HG03469 (cell line): ENCODE data around the gene PSME4.
"Not testable (repeated sequence)": the region's sequence is repeated elsewhere in the genome, so short reads cannot be mapped to it uniquely, and the experiment has no call there.

Experiments
- ATAC-seq: cut with Tn5 transposase; IDR thresholded peaks from one replicate; pipeline ENCODE4 v1.9.1; 2021; ENCODE audit warnings: mild to moderate bottlenecking, moderate library complexity, moderate number of reproducible peaks; ENCODE audit not compliant: unreplicated experiment

PSME4 gene

DNA sequence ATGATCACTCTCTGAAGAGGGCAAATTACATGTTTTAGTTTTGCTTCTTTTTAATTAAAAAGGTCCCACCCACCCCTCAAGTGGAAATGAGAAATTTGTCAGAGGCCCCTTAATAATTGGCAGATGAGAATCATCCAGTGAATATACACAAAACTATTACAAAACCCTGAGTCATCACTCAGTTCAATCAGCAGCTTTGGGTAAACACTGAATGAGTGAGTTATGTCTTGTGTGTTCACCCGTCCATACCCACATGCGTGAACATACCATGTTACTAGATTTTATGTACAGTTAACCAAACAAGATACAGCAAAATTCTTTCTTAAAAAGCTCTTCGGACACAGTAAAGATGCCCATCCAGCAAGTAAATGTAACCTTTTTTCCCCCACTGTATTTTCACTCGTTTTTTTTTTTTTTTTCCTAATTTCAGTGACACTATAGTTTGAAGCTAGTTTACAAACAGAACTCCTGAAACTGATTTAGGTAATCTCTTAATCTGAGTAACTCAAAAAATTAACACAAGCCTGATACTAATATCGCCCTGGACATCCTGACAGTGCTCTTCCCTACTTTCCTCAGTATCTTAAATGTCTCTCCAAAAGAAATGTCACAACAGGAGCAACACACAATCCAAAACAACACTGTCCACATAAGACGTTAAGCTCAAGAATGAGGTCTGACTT lies 1.4 kb downstream of the PSME4 start:
- peak; percentile 30 for ATAC-seq

DNA sequence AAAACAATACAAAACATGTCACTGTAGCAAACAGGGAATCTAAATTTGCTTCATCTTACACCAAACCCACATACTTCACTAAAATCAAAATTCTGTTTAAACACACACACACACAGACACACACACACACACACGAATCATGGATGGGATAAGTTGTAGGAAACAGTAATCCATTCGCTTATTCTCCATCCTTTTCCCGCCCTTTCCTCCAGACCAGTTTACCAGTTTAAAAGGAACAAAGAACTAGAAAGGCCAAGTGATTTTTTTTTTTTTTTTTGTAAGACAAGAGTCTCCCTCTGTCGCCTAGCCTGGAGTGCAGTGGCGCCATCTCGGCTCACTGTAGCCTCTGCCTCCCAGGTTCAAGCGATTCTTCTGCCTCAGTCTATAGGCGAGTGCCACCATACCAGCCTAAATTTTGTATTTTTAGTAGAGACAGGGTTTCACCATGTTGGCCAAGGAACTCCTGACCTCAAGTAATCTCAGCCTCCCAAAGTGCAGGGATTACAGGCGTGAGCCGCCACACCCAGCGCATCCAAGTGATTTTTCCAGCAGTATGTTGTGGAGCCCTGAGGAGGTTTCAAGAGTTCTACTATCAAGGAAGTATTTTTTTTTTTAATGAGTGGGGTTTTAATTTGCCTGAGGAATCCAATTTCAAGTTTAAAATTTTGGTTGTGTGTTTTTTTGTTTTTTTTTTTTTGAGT lies 5.7 kb downstream of the PSME4 start:
- ATAC-seq: no peak

DNA sequence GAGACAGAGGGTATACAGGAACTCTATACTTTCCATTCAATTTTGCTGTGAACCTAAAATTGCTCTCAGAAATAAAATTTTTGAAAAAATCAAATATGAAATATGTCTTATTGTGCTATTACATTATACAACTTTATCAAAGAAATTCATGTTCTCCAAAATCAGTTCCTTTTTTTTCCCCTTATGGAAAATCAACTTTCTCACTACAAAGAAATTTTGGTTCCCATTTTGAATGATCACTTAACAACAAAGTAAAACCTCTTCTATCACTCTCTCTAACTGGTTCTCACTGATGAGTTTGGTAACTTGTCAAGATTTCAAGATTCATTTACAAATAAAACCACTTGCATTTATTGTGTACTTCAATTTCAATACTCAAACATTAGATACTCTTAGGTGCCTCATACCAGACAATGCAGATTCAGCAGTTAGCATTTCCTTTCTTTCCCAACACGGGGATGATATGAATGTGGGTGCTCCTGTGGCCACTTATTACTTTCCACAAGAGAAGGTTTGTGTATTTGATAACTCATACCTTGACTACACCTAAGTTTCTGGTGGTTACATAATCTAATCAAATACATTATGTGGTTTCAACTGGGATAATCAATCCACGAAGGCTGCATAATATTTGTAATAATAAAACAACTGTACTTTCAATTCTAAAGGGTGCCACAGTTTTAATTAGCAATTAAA lies 6.4 kb downstream of the PSME4 start:
- no peak for ATAC-seq

DNA sequence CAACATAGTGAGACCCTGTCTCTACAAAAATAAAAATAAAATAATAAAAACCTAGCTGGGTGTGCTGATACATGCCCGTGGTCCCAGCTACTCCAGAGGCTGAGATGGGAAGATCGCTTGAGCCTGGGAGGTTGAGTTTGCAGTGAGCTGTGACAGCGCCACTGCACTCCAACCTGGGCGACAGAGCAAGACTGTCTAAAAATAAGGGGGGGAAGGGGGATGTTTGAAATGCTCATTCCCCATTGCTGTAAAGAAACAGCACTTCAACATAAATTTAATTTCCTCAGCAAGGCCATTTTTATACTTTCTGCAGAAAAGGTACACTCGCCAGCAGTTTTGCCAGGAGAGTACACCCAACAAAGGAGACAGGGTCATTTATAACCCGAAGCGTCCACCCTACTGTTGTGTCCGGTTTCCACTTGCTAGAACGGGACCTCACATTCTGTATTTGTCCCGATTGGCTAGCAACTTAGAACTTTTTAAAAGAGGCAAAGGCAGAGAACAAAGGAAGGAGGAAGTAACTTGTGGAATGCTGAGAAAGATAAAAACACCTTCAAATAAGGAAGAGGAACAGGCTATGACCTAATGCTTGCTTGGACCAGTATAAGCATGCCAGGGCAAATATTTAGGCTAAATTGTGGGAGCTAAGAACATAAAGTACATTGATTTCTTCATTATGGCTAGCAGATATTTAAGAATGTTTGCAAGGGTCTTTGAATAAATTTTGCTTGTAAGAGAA lies 9.1 kb downstream of the PSME4 start:
- not testable (repeated sequence) for ATAC-seq

DNA sequence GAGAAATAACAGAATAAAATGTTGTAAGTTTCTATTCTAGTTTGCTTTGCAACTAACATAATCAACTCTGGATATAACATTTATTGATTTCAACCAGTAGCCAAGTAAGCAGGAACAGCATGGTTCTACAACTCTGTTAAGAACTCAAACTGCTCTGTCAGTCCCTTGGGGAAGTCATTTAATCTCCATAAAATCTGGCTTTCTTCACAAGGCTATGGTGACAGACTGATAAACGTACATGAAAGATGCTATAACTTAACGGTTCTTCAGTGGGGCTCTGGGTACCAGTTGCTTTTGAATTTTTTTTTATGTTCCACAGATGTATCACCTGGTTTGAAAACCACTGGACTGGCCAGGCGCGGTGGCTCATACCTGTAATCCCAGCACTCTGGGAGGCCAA lies 10.3 kb downstream of the PSME4 start:
- ATAC-seq: no peak

DNA sequence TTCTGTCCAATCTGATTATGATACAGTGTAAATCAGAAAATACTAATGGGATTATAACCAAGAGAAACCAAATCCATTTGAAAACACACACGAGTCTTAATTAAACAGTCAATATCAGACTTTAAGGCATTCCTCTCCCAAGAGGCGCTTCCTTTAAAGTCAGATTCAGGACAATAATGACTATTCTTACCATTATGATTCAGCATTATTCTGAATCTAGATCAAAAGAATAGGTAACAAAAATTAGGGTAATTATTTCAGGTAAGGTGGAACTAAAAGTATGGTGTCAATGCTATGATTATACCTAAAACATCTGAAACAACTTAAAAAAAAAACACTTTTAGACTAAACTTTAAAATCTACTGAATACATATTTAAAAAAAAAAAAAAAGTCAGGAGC lies 12.3 kb downstream of the PSME4 start:
- ATAC-seq: no peak

DNA sequence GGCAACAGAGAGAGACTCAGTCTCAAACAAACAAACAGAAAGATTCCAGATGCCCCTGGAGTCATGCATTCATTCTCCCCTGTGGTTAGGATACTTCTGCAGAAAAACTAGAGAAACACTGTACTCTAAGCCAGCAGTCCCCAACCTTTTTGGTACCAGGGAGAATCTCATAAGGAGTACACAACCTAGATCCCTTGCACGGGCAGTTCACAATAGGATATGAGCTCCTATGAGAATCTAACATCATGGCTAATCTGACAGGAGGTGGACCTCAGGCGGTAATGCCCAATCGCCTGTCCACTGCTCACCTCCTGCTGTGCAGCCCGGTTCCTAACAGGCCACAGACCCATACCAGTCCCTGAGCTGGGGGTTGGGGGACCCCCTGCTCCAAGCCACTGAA lies 18.3 kb downstream of the PSME4 start:
- no peak for ATAC-seq

DNA sequence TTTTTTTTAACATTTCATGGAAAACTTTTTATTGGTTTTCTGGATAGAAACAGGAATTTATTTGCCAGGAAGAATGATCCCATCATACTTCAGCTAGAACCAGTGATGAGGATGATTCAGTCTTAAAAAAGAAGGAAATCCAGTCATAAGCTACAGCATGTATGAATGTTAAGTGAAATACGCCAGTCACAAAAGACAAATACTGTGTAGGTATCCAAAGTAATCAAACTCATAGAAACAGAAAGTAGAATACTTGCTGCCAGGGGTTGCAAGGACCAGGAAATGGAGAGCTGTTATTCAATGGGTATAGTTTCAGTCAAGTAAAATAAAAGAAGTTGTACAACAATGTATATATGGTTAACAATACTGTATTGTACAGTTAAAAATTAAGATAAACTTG lies 21.3 kb downstream of the PSME4 start:
- ATAC-seq: no peak

DNA sequence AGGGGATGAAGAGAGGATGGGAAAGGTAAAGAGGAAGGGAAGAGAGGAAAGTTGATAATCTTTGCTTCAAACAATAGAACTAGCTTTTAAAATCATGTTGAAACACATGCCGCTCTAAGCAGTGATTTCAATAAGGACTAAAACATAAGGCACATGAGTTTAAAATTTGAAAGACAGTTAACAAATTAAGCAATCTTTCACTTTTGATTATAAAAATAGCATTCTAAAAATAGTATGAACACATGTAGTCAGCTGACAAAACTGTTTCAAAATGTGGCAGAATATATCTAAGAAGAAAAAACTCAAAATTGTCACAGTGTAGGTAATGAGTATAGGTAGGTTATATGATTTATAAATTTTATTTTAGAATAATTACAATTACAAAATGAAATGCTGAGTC lies 25.3 kb downstream of the PSME4 start:
- no peak for ATAC-seq

DNA sequence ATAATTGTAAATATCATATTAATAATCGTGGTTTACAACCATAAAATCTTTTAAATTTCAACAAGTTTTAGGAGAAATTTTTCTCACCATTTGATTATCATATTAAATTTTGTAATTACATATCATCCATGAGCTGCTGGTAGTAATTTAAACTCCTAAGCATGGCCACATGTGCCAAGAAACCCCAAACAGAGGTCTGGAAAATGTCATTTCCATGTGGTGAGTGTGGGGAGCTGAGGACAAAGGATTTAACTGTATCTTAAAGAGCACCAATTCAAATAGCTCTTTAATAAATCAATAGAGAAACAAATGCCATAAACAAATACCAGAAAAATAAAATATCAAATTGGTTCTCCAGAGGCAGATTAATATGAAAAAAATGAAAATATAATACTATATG lies 26.3 kb downstream of the PSME4 start:
- ATAC-seq: no peak

DNA sequence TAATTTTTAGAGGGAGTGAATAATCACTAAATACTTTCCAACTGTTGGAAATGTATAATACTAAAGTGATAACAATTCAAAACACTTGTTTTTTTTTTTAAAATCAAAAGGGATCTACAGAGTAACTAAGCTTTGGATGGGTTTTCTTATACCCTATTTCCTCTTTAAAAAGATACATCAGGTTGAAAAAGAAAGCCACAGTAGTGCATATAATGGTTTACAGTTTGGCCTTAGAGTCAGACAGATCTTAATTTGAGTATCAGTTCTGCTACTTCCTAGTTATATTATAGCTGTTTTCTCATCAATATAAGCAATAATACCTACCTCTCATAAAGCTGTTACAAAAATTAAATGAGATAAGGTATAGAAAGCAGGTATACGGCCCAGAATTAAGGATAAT lies 28.5 kb downstream of the PSME4 start:
- ATAC-seq: no peak

DNA sequence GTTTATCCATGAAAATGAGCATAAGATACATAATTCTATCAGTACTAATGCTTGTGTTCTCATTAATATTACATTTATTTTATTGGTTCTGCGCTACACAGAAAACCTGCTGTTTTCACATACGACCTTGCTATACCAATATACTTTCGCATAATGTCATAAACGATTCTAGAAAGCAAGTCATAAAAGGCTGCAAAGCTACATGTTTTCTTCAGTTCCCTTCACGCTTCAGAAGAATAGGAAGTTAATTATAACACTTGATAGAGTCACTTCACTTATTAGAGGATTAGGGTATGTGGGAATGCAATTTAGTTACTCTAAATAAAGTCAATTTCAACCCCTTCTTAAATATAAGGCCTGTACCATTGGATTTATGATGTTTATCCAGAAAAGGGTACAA lies 29.0 kb downstream of the PSME4 start:
- no peak for ATAC-seq

DNA sequence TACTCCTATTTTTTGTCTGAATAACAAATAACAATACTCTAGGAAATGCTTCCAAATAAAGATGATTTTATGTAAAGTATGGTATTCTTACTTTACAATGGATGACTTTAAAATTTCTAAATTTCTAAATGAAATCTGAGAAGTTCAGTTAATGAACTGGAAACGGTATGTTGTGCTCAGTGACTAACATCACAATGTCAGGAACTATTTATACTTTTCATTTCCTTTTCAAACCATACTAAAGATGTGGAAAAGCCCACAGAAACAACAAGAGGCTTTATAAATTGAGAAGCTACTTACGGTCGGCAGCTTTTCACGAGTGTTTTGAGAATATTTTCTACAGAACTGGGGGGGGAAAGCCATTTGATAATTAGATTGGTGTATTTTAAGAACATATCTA lies 31.1 kb downstream of the PSME4 start:
- ATAC-seq: no peak

DNA sequence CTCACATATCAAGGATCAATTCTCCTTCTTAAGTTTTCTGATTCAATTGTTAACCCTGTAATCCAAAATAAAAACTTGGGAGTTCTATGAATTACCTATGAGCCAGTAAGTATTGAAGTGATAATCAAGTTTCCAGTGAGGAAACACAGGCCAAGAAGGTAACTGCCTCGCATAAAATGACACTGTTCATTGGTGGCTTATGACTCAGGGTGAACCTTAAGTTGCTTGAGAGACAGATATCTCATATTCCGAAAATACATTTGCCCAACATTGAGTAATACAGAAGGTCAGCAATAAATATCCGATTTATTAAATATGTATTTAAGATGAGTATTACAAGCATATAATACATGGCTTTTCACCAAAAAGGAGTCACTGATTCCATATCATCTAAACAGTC lies 31.9 kb downstream of the PSME4 start:
- no peak for ATAC-seq

DNA sequence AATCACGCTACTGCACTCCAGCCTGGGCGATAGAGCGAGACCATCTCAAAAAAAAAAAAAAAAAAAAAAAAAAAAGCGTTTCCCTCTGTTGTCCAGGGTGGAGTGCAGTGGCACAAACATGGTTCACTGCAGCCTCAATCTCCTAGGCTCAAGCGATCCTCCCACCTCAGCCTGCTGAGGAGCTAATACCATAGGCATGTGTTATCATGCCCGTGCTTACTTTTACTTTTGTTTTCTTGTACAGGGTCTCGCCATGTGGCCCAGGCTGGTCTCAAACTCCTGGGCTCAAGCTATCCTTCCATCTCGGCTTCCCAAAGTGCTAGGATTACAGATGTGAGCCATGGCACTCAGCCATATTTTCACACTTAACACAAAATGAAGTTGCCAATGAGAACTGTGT lies 37.5 kb downstream of the PSME4 start:
- no peak for ATAC-seq

DNA sequence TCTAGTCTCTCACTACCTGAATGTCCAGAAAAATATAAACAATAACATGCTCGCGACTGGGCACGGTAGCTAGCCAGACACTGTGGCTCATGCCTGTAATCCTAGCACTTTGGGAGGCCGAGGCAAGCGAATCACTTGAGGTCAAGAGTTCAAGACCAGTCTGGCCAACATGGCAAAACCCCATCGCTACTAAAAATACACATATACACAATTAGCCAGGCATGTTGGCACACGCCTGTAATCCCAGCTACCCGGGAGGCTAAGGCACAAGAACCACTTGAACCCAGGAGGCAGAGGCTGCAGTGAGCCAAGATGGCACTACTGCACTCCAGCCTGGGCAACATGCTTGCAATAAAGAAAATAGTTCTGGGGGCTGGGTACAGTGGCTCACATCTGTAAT lies 44.5 kb downstream of the PSME4 start:
- ATAC-seq: not testable (repeated sequence)

DNA sequence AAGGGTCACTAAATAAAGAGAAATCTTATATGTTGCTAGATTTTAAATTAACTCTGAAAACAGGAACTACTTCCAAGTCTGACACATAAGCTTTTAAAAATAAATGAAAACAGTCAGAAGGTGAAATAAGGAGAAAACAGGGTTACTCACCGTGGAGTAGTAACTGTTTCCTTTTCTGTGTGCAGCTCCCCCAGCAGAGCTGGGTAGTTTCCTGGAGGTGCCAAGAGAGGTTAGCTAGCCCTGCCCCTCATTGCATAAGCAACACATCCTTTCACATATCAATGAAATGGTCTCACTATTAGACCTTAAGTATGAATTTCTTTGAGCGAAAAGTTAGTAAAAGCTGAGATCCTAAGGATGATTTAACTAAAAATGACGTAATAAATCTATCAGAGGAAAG lies 57.1 kb downstream of the PSME4 start:
- peak; percentile 87 for ATAC-seq

DNA sequence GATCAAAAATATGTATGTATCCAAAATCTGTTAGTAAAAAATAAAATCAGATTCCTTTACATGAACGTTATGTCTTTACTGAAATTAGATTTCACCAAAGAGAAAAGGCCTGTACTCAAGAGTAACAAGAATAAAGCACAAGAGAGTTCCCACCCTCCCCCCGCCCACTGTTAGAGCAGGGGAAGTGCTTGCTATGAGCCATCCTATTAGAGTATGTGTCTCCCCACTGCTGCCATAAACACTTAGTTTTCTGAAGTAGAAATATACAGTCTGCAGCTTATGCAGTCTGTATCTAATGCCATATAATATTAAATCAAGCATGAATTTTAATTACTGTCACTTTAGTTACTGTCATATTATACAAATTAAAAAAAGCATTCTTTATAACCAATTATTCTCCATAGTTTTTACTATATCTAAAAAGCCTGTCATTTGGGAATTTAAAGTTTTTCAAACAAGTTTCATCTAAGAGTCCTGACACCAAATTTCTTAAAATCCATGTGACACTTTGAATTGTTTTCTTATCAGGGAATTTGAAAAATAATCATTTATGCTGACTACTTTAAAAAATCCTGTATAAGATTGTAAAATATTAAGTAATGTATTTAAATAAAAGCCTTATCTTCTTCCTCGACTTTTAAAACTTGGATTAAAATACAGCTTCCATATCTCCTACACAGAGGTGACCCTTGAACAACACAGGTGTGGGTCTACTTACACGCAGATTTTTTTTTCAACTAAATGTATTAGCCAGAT lies 59.2 kb downstream of the PSME4 start:
- ATAC-seq: no peak

DNA sequence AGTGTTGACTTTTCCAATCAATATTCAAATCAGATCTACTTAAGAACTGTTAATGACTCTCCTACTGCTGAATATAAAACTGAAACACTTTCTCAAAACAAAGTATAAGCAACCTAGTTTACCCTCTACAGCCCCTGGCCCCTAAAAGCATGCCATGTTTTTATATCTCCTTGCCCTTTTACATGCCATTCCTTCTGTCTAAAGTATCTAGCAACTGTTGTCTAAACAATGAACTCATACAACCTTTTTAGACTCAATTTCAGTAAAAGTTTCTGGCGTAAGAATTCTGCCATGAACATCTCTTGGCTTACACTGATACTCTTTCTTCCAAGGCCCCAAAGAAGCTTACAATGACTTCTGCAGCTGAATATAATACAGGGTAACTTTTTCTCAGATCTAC lies 63.2 kb downstream of the PSME4 start:
- ATAC-seq: no peak

DNA sequence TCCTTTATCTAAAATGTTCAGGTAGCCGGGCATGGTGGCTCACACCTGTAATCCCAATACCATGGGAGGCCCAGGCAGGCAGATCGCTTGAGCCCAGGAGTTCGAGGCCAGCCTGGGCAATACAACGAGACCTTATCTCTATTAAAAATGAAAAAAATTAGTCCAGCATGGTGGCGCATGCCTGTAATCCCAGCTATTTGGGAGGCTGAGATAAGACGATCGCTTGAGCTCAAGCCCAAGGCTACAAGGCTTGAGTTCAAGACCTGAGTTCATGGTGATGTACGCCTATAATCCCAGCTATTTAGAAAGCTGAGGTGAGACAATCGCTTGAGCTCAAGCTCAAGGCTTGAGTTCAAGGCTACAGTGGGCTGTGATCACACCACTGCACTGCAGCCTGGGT lies 65.4 kb downstream of the PSME4 start:
- no peak for ATAC-seq

DNA sequence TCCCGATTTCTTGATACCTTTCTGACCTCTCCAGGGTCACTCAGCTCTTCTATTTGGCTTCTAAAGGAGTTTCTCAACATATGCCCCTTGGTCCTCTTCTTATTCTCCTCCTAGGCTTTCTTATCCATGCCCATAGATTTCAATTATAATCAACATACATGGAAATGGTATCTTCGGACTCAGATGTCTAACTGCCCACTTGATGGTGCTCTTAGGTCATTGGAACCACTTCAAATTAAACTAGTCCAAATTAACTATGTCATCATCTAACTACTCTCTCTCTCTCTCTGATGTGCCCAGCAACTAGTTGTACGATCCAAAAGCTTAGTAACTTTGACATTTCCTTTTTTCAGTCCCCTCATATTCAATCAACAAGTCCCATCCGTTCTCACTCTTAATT lies 67.8 kb downstream of the PSME4 start:
- ATAC-seq: no peak
